DOHH2 (cell line): ENCODE measurements around the gene KIRREL3.

Experiments used
- H3F3A ChIP-seq: fragments of 200-600 bp; sonication (generic), shearing (Covaris generic); 2 replicates; pipeline ENCODE4 v1.6.0; 2016; ENCODE audit warnings: antibody characterized with exemption, mild to moderate bottlenecking; ENCODE audit not compliant: control insufficient read depth, insufficient read depth
- H3K27ac ChIP-seq: fragments of 200-600 bp; sonication (generic); 2 replicates; pipeline ENCODE4 v1.5.1; 2014; ENCODE audit warnings: low read depth, mild to moderate bottlenecking, low read length, moderate library complexity
- H3K27me3 ChIP-seq: fragments of 200-600 bp; sonication (generic); 2 replicates; pipeline ENCODE4 v1.6.1; 2014; ENCODE audit warnings: mild to moderate bottlenecking, low read length, mixed read lengths; ENCODE audit not compliant: control insufficient read depth
- H3K36me3 ChIP-seq: fragments of 200-600 bp; sonication (generic); 2 replicates; pipeline ENCODE4 v1.6.1; 2014; ENCODE audit warnings: mild to moderate bottlenecking, low read length, moderate library complexity, mixed read lengths; ENCODE audit not compliant: control insufficient read depth
- H3K4me1 ChIP-seq: fragments of 200-600 bp; sonication (generic); 2 replicates; pipeline ENCODE4 v1.6.1; 2014; ENCODE audit warnings: mild to moderate bottlenecking, low read length, mixed read lengths; ENCODE audit not compliant: control insufficient read depth
- H3K4me2 ChIP-seq: fragments of 200-600 bp; sonication (generic); 2 replicates; pipeline ENCODE4 v1.6.0; 2014; ENCODE audit warnings: mild to moderate bottlenecking, low read length, moderate library complexity
- H3K4me3 ChIP-seq: fragments of 200-600 bp; sonication (generic); 2 replicates; pipeline ENCODE4 v1.5.1; 2014; ENCODE audit warnings: mild to moderate bottlenecking, low read length, mixed read lengths
- H3K79me2 ChIP-seq: fragments of 200-600 bp; sonication (generic); 2 replicates; pipeline ENCODE4 v1.6.1; 2014; ENCODE audit warnings: mild to moderate bottlenecking, low read length, mixed read lengths; ENCODE audit not compliant: control insufficient read depth
- H3K9me2 ChIP-seq: fragments of 200-600 bp; sonication (generic); replicated peaks from 2 replicates; pipeline ENCODE4 v1.6.1; 2014; ENCODE audit warnings: mild to moderate bottlenecking, low read length, mixed read lengths; ENCODE audit not compliant: control insufficient read depth
- H3K9me3 ChIP-seq: fragments of 200-600 bp; sonication (generic); 2 replicates; pipeline ENCODE4 v1.6.1; 2014; ENCODE audit warnings: antibody characterized with exemption, low read length, mixed read lengths; ENCODE audit not compliant: control insufficient read depth, insufficient read depth
- H4K20me1 ChIP-seq: fragments of 200-600 bp; sonication (generic); 2 replicates; pipeline ENCODE4 v1.6.0; 2014; ENCODE audit warnings: low read depth, mild to moderate bottlenecking, antibody characterized with exemption, low read length, moderate library complexity; ENCODE audit not compliant: control insufficient read depth, insufficient read depth
- CTCF ChIP-seq: fragments of 200-600 bp; sonication (generic); IDR thresholded peaks from one replicate; pipeline ENCODE4 v1.5.1; 2014; ENCODE audit warnings: antibody characterized with exemption, mild to moderate bottlenecking, low read depth, low read length; ENCODE audit not compliant: poor library complexity, severe bottlenecking
- EZH2phosphoT487 ChIP-seq: fragments of 200-600 bp; sonication (generic); IDR thresholded peaks from 2 replicates; pipeline ENCODE4 v1.6.1; 2017; ENCODE audit warnings: borderline replicate concordance, mild to moderate bottlenecking, antibody characterized with exemption, low read length, moderate library complexity, mixed read lengths

Gene KIRREL3

GRCh38 chr11:126748100-126748791, 252.3 kb downstream of the KIRREL3 start:
- Histone ChIP-seq H3K36me3 (no peaks in the 10 kb centered on the region), H3K4me3 (no peak overlapping the region), H3K9me3 (no peaks in the 10 kb centered on the region), H3K9me2 (no peaks in the 10 kb centered on the region), H3K27me3 (no peaks in the 10 kb centered on the region; the same call in 1 of the 2 replicates), H3K79me2 (no peaks in the 10 kb centered on the region), H3K4me2 (no peak overlapping the region), H4K20me1 (no peaks in the 10 kb centered on the region), H3K4me1 (no peaks in the 10 kb centered on the region), H3K27ac (no peak overlapping the region), H3F3A (no peaks in the 10 kb centered on the region)
- no peak for TF ChIP-seq CTCF
- TF ChIP-seq EZH2phosphoT487: no peak

- Histone ChIP-seq H3K4me1 (no peaks in the 10 kb centered on the region), H3K9me3 (no peaks in the 10 kb centered on the region), H3K4me3 (no peak overlapping the region), H3K79me2 (no peaks in the 10 kb centered on the region), H3K27me3 (no peaks in the 10 kb centered on the region; the same call in 1 of the 2 replicates), H4K20me1 (no peaks in the 10 kb centered on the region), H3K4me2 (no peak overlapping the region), H3K36me3 (no peaks in the 10 kb centered on the region), H3K27ac (no peak overlapping the region), H3K9me2 (no peaks in the 10 kb centered on the region), H3F3A (no peaks in the 10 kb centered on the region)
- TF ChIP-seq CTCF (no peak), EZH2phosphoT487 (no peak)
These were observed 253.3 kb downstream of the KIRREL3 start for GRCh38 chr11:126747315-126747714.

GRCh38 chr11:126746443-126746842, 254.1 kb downstream of the KIRREL3 start:
- Histone ChIP-seq H3K9me2 (no peaks in the 10 kb centered on the region), H3K9me3 (no peaks in the 10 kb centered on the region)

More at GRCh38 chr11:126746443-126746842, 254.1 kb downstream of the KIRREL3 start:
- H3K4me1 ChIP-seq: peaks cover 3% of the 10 kb centered on the region; the same call in 1 of the 2 replicates
- H3F3A ChIP-seq: no peaks in the 10 kb centered on the region
- no peaks in the 10 kb centered on the region for H3K36me3 ChIP-seq
- no peaks in the 10 kb centered on the region for H3K79me2 ChIP-seq
- no peak overlapping the region for H3K4me2 ChIP-seq
- H3K27ac ChIP-seq: no peak overlapping the region
- no peak overlapping the region for H3K4me3 ChIP-seq
- no peak for TF ChIP-seq EZH2phosphoT487
- no peak for TF ChIP-seq CTCF
- H4K20me1 ChIP-seq: no peaks in the 10 kb centered on the region
- no peaks in the 10 kb centered on the region; the same call in 1 of the 2 replicates for H3K27me3 ChIP-seq
